Uterus (tissue), 4 donors: Measurements from ENCODE around the gene VPS18. TPM values are rescaled to one million over a fixed set of nuclear protein-coding genes. Genes with fewer than 3 reads are reported as not detected.

ENCODE experiments used
- DNase-seq, 2 donors: peaks; one replicate each; pipeline ENCODE4 v3.0.0-alpha.2; 2019 to 2020
- H3K27ac ChIP-seq, 2 donors: fragments of 200-600 bp; sonication (generic); 1 replicate in 1 of 2; 2 replicates in 1 of 2; pipeline ENCODE4 v1.5.1; 2016 to 2018
- H3K27me3 ChIP-seq, 2 donors: fragments of 200-600 bp; sonication (generic); one replicate each; pipeline ENCODE4 v1.5.1; 2018 to 2019; ENCODE audit warnings: control low read depth in 1 of 2
- H3K36me3 ChIP-seq, 2 donors: fragments of 200-600 bp; sonication (generic); one replicate each; pipeline ENCODE4 v1.5.1; 2019; ENCODE audit warnings: control low read depth in 1 of 2
- H3K4me1 ChIP-seq, 2 donors: fragments of 200-600 bp; sonication (generic); one replicate each; pipeline ENCODE4 v1.5.1; 2018 to 2019; ENCODE audit warnings: control low read depth in 1 of 2
- H3K4me3 ChIP-seq, 2 donors: fragments of 200-600 bp; sonication (generic); 1 replicate in 1 of 2; 2 replicates in 1 of 2; pipeline ENCODE4 v1.5.1; 2018 to 2019; ENCODE audit warnings: mild to moderate bottlenecking in 1 of 2
- H3K9me3 ChIP-seq, 2 donors: fragments of 200-600 bp; sonication (generic); one replicate each; pipeline ENCODE4 v1.5.1; 2019; ENCODE audit warnings: control low read depth in 1 of 2
- POLR2A ChIP-seq, 2 donors: fragments of 450-650 bp; IDR thresholded peaks; one replicate each; pipeline ENCODE4 v1.6.1; 2016; ENCODE audit warnings: antibody characterized with exemption in 2 of 2, mild to moderate bottlenecking in 1 of 2, moderate library complexity in 1 of 2
- intact Hi-C: fragments of 100-400 bp; cut with DNase I; formaldehyde crosslinking; loops from one replicate; pipeline ENCODE4 v1.15.1; 2023; ENCODE audit warnings: low total_unique reads
- total RNA-seq, 4 donors: library from RNA; depleted of rRNA in 3 of 4; stranded (reverse); fragments of >200 nt in 3 of 4; gene quantifications; one replicate each; pipeline versions ENCODE4 v1.1.0 to v1.2.4, GENCODE V29; 2014 to 2023
- TF ChIP-seq, protein P1 (sequence below), 4 experiments: fragments of 200-600 bp in 2 of 4; fragments of 450-650 bp in 2 of 4; sonication (generic) in 2 of 4; IDR thresholded peaks; one replicate each; pipeline ENCODE4 v1.5.1; 2016 to 2019; ENCODE audit warnings: antibody characterized with exemption in 4 of 4, mild to moderate bottlenecking in 2 of 4, moderate library complexity in 1 of 4
- donor health status: DM: yes; HTN: yes; CAD: no.

VPS18 gene, protein sequence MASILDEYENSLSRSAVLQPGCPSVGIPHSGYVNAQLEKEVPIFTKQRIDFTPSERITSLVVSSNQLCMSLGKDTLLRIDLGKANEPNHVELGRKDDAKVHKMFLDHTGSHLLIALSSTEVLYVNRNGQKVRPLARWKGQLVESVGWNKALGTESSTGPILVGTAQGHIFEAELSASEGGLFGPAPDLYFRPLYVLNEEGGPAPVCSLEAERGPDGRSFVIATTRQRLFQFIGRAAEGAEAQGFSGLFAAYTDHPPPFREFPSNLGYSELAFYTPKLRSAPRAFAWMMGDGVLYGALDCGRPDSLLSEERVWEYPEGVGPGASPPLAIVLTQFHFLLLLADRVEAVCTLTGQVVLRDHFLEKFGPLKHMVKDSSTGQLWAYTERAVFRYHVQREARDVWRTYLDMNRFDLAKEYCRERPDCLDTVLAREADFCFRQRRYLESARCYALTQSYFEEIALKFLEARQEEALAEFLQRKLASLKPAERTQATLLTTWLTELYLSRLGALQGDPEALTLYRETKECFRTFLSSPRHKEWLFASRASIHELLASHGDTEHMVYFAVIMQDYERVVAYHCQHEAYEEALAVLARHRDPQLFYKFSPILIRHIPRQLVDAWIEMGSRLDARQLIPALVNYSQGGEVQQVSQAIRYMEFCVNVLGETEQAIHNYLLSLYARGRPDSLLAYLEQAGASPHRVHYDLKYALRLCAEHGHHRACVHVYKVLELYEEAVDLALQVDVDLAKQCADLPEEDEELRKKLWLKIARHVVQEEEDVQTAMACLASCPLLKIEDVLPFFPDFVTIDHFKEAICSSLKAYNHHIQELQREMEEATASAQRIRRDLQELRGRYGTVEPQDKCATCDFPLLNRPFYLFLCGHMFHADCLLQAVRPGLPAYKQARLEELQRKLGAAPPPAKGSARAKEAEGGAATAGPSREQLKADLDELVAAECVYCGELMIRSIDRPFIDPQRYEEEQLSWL
- 10 to 100 TPM in 2 of 4 donors, 1 to 10 TPM in 2; 3.8 to 33.3 (median 17.3) TPM for total RNA-seq

DNA sequence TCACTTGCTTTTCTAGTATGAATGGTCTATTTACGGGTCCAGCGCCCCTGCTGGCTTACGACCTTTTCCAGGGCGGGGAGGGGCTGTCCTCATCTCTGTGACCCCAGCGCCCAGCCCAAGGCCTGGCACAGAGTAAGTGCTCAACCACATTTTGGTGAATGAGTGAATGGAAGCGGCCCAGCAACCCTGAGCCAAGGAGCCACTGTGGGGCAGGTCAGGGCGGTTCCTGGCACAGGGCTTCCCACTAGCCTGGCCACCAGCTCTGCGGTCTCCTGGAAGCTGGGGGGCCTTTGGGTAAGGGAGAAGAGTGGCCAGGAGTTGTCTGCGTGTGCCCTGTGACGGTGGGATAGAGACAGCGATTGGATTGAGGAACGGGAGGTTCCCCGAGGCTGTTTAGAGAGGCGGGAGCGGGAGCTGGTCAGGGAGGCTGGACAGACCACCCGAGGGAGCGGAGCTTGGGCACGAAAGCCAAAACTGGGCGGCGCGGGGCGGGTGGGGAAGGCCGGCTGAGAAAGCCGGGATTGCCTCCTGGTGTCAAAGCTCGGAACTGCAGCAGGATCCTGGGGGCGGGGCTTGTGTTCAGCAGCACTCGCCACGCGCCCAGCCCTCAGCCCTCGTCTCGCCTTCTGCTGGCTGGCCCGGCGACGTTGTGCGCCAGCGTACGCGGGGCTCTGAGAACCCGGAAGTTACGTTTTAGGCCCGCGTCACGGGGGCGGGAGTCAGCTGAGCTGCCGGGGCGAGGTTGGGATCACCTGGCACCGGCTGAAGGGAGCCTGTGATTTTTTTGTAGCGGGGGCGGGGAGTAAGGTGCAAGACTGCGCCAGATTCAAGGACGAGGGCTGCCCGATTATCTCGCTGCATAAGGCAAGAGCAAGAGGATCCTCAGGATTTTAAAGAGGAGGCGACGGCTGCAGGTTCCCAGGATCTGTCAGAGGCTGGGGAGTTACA lies at the start of gene VPS18:
TSS of gene VPS18 (plus strand) at position 718 of the 948 bp plus-strand sequence. CDS start 319 bp downstream, outside the sequence.
- Histone ChIP-seq H3K36me3 (no peaks in the 10 kb centered on the region), H3K27me3 (no peaks in the 10 kb centered on the region), H3K27ac (peak within 1 kb of the TSS; percentile 86 to 91), H3K9me3 (no peaks in the 10 kb centered on the region), H3K4me1 (no peaks in the 10 kb centered on the region), H3K4me3 (peak within 1 kb of the TSS; percentile 59 to 83)
- peak; percentile 98 to 100 for DNase-seq
- TF ChIP-seq, protein P1, sequence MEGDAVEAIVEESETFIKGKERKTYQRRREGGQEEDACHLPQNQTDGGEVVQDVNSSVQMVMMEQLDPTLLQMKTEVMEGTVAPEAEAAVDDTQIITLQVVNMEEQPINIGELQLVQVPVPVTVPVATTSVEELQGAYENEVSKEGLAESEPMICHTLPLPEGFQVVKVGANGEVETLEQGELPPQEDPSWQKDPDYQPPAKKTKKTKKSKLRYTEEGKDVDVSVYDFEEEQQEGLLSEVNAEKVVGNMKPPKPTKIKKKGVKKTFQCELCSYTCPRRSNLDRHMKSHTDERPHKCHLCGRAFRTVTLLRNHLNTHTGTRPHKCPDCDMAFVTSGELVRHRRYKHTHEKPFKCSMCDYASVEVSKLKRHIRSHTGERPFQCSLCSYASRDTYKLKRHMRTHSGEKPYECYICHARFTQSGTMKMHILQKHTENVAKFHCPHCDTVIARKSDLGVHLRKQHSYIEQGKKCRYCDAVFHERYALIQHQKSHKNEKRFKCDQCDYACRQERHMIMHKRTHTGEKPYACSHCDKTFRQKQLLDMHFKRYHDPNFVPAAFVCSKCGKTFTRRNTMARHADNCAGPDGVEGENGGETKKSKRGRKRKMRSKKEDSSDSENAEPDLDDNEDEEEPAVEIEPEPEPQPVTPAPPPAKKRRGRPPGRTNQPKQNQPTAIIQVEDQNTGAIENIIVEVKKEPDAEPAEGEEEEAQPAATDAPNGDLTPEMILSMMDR (IDR thresholded peaks at IDR 0.05) = peak; percentile 93 to 98 (median 98)
- TF ChIP-seq POLR2A (IDR thresholded peaks at IDR 0.05) = peak; percentile 62 to 75
- intact Hi-C loops = no loop called here

DNA sequence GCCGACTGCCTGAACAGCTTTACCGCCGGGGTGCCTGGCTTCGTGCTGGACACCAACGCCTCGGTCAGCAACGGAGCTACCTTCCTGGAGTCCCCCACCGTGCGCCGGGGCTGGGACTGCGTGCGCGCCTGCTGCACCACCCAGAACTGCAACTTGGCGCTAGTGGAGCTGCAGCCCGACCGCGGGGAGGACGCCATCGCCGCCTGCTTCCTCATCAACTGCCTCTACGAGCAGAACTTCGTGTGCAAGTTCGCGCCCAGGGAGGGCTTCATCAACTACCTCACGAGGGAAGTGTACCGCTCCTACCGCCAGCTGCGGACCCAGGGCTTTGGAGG lies 49.6 kb upstream of the VPS18 start:
- Histone ChIP-seq H3K36me3 (no peaks in the 10 kb centered on the region), H3K4me3 (peak overlapping the region in 1 of 2 donors; percentile 31), H3K27ac (no peak overlapping the region), H3K4me1 (peaks cover 0 to 11% of the 10 kb centered on the region in 2 donors), H3K9me3 (no peaks in the 10 kb centered on the region), H3K27me3 (no peaks in the 10 kb centered on the region)
- TF ChIP-seq POLR2A (IDR thresholded peaks at IDR 0.05) = no peak
- TF ChIP-seq, protein P1 (IDR thresholded peaks at IDR 0.05) = no peak
- intact Hi-C loops = no loop called here
- no peak for DNase-seq

DNA sequence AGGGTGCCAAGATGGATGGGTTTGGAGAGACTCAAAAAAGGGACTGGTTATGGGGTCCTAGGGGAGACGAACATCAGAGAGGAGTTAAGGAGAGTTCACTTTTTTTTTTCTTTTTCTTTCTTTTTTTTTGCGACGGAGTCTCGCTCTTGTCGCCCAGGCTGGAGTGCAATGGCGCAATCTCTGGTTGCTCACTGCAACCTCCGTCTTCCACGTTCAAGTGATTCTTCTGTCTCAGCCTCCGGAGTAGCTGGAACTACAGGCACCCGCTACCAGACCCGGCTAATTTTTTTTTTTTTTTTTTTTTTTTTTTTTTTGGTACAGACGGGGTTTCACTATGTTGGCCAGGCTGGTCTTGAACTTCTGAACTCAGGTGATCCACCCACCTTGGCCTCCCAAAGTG lies 49.2 kb upstream of the VPS18 start:
- Histone ChIP-seq H3K27ac (no peak overlapping the region), H3K9me3 (no peaks in the 10 kb centered on the region), H3K4me3 (peak overlapping the region in 1 of 2 donors; percentile 31), H3K4me1 (peaks cover 0 to 11% of the 10 kb centered on the region in 2 donors), H3K36me3 (no peaks in the 10 kb centered on the region), H3K27me3 (no peaks in the 10 kb centered on the region)
- DNase-seq = no peak
- intact Hi-C loops = no loop called here
- no peak for TF ChIP-seq POLR2A (IDR thresholded peaks at IDR 0.05)
- TF ChIP-seq, protein P1 (IDR thresholded peaks at IDR 0.05) = no peak

DNA sequence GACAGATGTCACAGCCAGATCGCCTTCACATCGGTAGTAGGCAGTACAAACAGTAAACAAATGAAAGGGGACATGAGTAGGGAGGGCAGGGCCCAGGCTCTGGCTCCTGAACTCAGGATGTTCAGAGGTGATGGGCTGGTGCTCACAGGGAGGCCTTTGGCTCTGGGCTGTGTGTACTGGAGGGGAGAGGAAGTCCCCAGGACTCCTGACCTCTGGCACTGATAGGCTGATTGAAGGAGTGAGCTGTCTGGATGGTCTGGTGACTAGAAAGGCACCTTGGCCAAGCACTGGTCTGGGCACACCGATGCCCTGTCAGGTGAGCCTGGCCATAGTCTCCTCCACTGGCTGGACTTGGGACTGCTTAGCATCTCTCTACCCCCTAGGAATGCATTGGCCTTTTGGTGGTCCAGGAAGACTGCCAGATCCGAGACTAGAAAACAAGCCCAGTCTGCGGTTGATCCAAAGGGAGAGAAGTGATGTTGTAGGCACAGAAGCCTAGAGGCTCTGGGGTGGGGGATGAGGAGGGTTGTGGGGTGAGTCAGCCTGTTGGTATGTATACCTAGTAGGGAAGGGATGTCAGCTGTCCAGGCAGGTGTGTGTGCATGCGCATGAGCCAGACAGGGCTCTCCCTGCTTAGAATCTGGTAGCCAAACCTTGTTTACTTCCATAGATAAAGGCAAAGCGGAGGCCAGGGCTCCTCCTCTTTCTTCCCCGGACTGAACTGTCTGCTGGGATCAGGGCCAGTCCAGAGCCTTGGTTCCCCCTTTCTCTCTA lies 48.6 kb upstream of the VPS18 start:
- DNase-seq = no peak
- no peaks in the 10 kb centered on the region for H3K9me3 ChIP-seq
- intact Hi-C loops = no loop called here
- no peak overlapping the region for H3K4me3 ChIP-seq
- TF ChIP-seq, protein P1 (IDR thresholded peaks at IDR 0.05) = no peak
- peak in 1 of 2 donors; percentile 30 for TF ChIP-seq POLR2A (IDR thresholded peaks at IDR 0.05)
- H3K27ac ChIP-seq = no peak overlapping the region
- H3K36me3 ChIP-seq = no peaks in the 10 kb centered on the region
- H3K4me1 ChIP-seq = peaks cover 0 to 11% of the 10 kb centered on the region in 2 donors
- H3K27me3 ChIP-seq = no peaks in the 10 kb centered on the region
